ENCODE results near the gene RECQL5.
A peak's percentile ranks its signal among the peaks of the same experiment; 100 is the strongest.
"Not testable (repeated sequence)": the region's sequence is repeated elsewhere in the genome, so short reads cannot be mapped to it uniquely, and the experiment has no call there.

The RECQL5 gene

GRCh38 chr17:75589919-75590303 is 77.0 kb downstream of the RECQL5 start:
- no peak for DNase-seq

GRCh38 chr17:75589012-75589918 is 77.7 kb downstream of the RECQL5 start:
- DNase-seq = peak; percentile 90

- peak; percentile 60 for DNase-seq
Observed at GRCh38 chr17:75588596-75589011, 78.3 kb downstream of the RECQL5 start.

GRCh38 chr17:75587675-75588595 is 79.0 kb downstream of the RECQL5 start, which contains the start of gene MYO15B:
TSS of gene MYO15B (plus strand) at chr17:75587800. CDS start at chr17:75588058, 258 bp downstream.
- peak; percentile 37 for DNase-seq

- DNase-seq = no peak
Observed at GRCh38 chr17:75584849-75585175, 82.1 kb downstream of the RECQL5 start.

- not testable (repeated sequence) for DNase-seq
Observed at GRCh38 chr17:75583197-75583596, 83.8 kb downstream of the RECQL5 start.

- DNase-seq = not testable (repeated sequence)
Observed at GRCh38 chr17:75581121-75581725, 85.7 kb downstream of the RECQL5 start.
